ENCODE data around the gene EXOC6B.

GRCh38 chr2:72602095-72602494, 223.7 kb downstream of the EXOC6B start:
- TF ChIP-seq EZH2phosphoT487 (IDR thresholded peaks at IDR 0.05; ENCODE audit: insufficient read depth, low read depth): no peak
- no peak for TF ChIP-seq EZH2 (IDR thresholded peaks at IDR 0.05; ENCODE audit: insufficient read depth, poor library complexity, severe bottlenecking)
